ENCODE measurements around the gene ARL15.

DNA sequence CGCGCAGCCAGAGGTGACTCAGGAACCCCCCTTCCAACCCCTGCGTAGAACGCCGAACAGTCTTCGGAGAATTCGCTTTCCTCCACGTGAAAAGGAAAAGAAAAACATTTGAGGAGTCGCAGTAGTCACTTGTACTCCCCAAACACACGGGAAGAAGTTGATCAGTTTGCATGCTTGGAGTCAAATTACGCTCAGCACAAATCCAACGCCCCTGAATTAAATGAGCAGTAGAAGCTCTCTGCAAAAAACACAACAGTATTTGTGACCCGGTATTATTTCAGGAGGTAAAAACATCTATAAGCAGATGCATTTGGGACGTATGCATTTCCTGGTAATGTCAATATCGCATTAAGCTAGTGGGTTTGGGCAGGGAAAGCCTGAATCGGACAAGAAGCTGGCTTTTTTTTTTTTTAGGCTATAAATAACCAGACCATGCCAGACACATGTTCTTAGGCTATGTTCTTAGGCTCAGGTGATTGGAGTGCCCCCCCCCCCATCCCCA is 854 bp upstream of the ARL15 start:
- TF ChIP-seq, protein P1, sequence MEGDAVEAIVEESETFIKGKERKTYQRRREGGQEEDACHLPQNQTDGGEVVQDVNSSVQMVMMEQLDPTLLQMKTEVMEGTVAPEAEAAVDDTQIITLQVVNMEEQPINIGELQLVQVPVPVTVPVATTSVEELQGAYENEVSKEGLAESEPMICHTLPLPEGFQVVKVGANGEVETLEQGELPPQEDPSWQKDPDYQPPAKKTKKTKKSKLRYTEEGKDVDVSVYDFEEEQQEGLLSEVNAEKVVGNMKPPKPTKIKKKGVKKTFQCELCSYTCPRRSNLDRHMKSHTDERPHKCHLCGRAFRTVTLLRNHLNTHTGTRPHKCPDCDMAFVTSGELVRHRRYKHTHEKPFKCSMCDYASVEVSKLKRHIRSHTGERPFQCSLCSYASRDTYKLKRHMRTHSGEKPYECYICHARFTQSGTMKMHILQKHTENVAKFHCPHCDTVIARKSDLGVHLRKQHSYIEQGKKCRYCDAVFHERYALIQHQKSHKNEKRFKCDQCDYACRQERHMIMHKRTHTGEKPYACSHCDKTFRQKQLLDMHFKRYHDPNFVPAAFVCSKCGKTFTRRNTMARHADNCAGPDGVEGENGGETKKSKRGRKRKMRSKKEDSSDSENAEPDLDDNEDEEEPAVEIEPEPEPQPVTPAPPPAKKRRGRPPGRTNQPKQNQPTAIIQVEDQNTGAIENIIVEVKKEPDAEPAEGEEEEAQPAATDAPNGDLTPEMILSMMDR (conservative IDR thresholded peaks at IDR 0.05; ENCODE audit: low read depth, low read length) = no peak
- no peak for TF ChIP-seq EZH2 (IDR thresholded peaks at IDR 0.05; ENCODE audit: borderline replicate concordance, low read depth, low read length, poor library complexity, severe bottlenecking)
